ENCODE results near the gene C9orf153. TPM values are rescaled to one million over a fixed set of nuclear protein-coding genes. Genes with fewer than 3 reads are reported as not detected.

The C9orf153 gene
- total RNA-seq, 1 experiment from 2014 or later, result not detected

DNA sequence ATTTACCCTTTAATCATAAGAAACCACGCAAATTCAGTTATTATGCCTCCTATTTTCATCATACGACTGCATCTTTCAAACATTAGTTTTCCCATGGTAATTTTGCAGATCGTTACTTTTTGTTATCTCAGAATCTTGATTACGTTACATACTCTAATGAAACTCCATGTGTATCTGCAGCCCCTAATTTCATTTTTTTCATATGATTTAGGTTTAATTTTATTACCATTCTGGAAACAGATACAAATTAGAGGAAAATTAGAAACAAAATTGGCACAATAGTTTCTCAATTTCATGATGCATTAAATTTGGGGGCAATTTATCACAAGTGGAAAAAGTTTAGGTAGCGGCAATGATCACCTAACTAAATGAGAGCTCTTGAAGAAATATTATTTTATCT lies 52.3 kb downstream of the C9orf153 start:
- no peaks in the 10 kb centered on the region for H4K20me1 ChIP-seq (ENCODE audit: insufficient read depth)
- intact Hi-C loops (cut with micrococcal nuclease), result no loop called here
- no peaks in the 10 kb centered on the region for H3K9me2 ChIP-seq (ENCODE audit: insufficient read depth)
- no peak for TF ChIP-seq SIN3A (IDR thresholded peaks at IDR 0.05; ENCODE audit: low read depth)
- TF ChIP-seq ZNF274 (IDR thresholded peaks at IDR 0.05; ENCODE audit: low read depth, low read length), result no peak
- no peak for TF ChIP-seq CBX3 (IDR thresholded peaks at IDR 0.05; ENCODE audit: low read depth)
- TF ChIP-seq SRF (IDR thresholded peaks at IDR 0.05; ENCODE audit: low read depth), result no peak
- TF ChIP-seq RAD21 (IDR thresholded peaks at IDR 0.05; ENCODE audit: low read depth), result no peak
- TF ChIP-seq YY1 (IDR thresholded peaks at IDR 0.05; ENCODE audit: extremely low read depth, insufficient replicate concordance, low read depth, low read length), result no peak
- TF ChIP-seq MAX (IDR thresholded peaks at IDR 0.05), result no peak
- TF ChIP-seq TCF7L2 (IDR thresholded peaks at IDR 0.05; ENCODE audit: borderline replicate concordance, extremely low read depth, insufficient read depth, insufficient read length), result no peak
- no peak for TF ChIP-seq JUND (IDR thresholded peaks at IDR 0.05)
- no peak for TF ChIP-seq EZH2 (IDR thresholded peaks at IDR 0.05)
- TF ChIP-seq EGR1 (IDR thresholded peaks at IDR 0.05; ENCODE audit: low read depth), result no peak
- no peak for TF ChIP-seq REST (IDR thresholded peaks at IDR 0.05; ENCODE audit: low read depth)
- no peak for TF ChIP-seq FOSL1 (IDR thresholded peaks at IDR 0.05; ENCODE audit: low read depth)
- TF ChIP-seq ZBTB33 (IDR thresholded peaks at IDR 0.05; ENCODE audit: extremely low read depth, insufficient replicate concordance, low read length), result no peak
- TF ChIP-seq, protein P1, sequence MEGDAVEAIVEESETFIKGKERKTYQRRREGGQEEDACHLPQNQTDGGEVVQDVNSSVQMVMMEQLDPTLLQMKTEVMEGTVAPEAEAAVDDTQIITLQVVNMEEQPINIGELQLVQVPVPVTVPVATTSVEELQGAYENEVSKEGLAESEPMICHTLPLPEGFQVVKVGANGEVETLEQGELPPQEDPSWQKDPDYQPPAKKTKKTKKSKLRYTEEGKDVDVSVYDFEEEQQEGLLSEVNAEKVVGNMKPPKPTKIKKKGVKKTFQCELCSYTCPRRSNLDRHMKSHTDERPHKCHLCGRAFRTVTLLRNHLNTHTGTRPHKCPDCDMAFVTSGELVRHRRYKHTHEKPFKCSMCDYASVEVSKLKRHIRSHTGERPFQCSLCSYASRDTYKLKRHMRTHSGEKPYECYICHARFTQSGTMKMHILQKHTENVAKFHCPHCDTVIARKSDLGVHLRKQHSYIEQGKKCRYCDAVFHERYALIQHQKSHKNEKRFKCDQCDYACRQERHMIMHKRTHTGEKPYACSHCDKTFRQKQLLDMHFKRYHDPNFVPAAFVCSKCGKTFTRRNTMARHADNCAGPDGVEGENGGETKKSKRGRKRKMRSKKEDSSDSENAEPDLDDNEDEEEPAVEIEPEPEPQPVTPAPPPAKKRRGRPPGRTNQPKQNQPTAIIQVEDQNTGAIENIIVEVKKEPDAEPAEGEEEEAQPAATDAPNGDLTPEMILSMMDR (IDR thresholded peaks at IDR 0.05 in 2 of 3, conservative IDR thresholded peaks at IDR 0.05 in 1 of 3; ENCODE audit: borderline replicate concordance in 1 of 3, insufficient read depth in 1 of 3, low read depth in 2 of 3, low read length in 2 of 3), result no peak
- no peak for TF ChIP-seq POLR2A (IDR thresholded peaks at IDR 0.05; ENCODE audit: borderline replicate concordance, extremely low read depth, insufficient read depth, insufficient read length)
- no peak for TF ChIP-seq SP1 (IDR thresholded peaks at IDR 0.05; ENCODE audit: low read depth)
- TF ChIP-seq ATF3 (IDR thresholded peaks at IDR 0.05), result no peak
- no peak for TF ChIP-seq ZFX (IDR thresholded peaks at IDR 0.05)
- H3K9ac ChIP-seq (ENCODE audit: low read length), result no peak overlapping the region
- H3K27me3 ChIP-seq (ENCODE audit: insufficient read depth, low read length), result no peaks in the 10 kb centered on the region
- no TSS peak for BruUV-seq (replicated peaks)
- no peaks in the 10 kb centered on the region for H3K9me3 ChIP-seq (ENCODE audit: control insufficient read depth in 1 of 2, insufficient read depth in 1 of 2, low read depth in 1 of 2, low read length in 2 of 2)
- no peak overlapping the region for H3K4me2 ChIP-seq (ENCODE audit: low read length)
- no peak overlapping the region for H3K4me3 ChIP-seq (replicated peaks in 1 of 2; ENCODE audit: low read depth in 1 of 2, low read length in 2 of 2)
- RAD21 ChIA-PET (ENCODE audit: low non-redundant PET in 1 of 2, low total read pairs in 2 of 2, uncharacterized antibody in 2 of 2, unreplicated experiment in 2 of 2), result no interaction called here
- no peaks in the 10 kb centered on the region for H3K36me3 ChIP-seq (ENCODE audit: control insufficient read depth in 1 of 2, insufficient read depth in 2 of 2, low read length in 2 of 2)
- no peaks in the 10 kb centered on the region for H3K79me2 ChIP-seq (ENCODE audit: insufficient read depth, low read length)
- CTCF ChIA-PET, result no interaction called here
- no peak overlapping the region for H2AFZ ChIP-seq (ENCODE audit: low read depth, low read length, poor library complexity, severe bottlenecking)
- POLR2A ChIA-PET, result no interaction called here
- no peak overlapping the region for H3K27ac ChIP-seq (ENCODE audit: low read depth, low read length)
- no peaks in the 10 kb centered on the region for H3K4me1 ChIP-seq (ENCODE audit: control insufficient read depth in 1 of 2, insufficient read depth in 2 of 2, low read length in 2 of 2)
- DNase-seq (ENCODE audit: low read depth, low spot score) (no peak), ATAC-seq (no peak)

Measured in HCT116 (cell line).